RWPE2 (cell line): ENCODE results near the gene WDR90.
A peak's percentile ranks its signal among the peaks of the same experiment; 100 is the strongest.

Experiments used
- ATAC-seq: fragments of 200-7000 bp; cut with Tn5 transposase; 3 replicates; pipeline ENCODE4 v1.9.1; 2021; ENCODE audit warnings: low read depth
- DNase-seq: peaks from one replicate; pipeline ENCODE4 v3.0.0-alpha.2; 2020; ENCODE audit warnings: low spot score
- H3K27ac ChIP-seq: fragments of 450-650 bp; 2 replicates; pipeline ENCODE4 v1.5.1; 2017; ENCODE audit warnings: mild to moderate bottlenecking; ENCODE audit not compliant: poor library complexity, severe bottlenecking
- H3K27me3 ChIP-seq: fragments of 250-450 bp; sonication (Bioruptor Pico); 2 replicates; pipeline ENCODE4 v1.5.1; 2021; ENCODE audit warnings: mild to moderate bottlenecking, moderate library complexity; ENCODE audit not compliant: insufficient read depth, poor library complexity, severe bottlenecking
- H3K36me3 ChIP-seq: fragments of 250-450 bp; sonication (Bioruptor Pico); 2 replicates; pipeline ENCODE4 v1.5.1; 2020; ENCODE audit warnings: low read depth, mild to moderate bottlenecking, moderate library complexity
- H3K4me1 ChIP-seq: fragments of 250-450 bp; sonication (Bioruptor Pico); 2 replicates; pipeline ENCODE4 v1.5.1; 2021; ENCODE audit warnings: mild to moderate bottlenecking, moderate library complexity; ENCODE audit not compliant: insufficient read depth, poor library complexity, severe bottlenecking
- H3K4me3 ChIP-seq: fragments of 250-450 bp; sonication (Bioruptor Pico); 2 replicates; pipeline ENCODE4 v1.5.1; 2021; ENCODE audit warnings: mild to moderate bottlenecking, moderate library complexity; ENCODE audit not compliant: severe bottlenecking
- H3K9me3 ChIP-seq: fragments of 250-450 bp; sonication (Bioruptor Pico); 2 replicates; pipeline ENCODE4 v1.5.1; 2021; ENCODE audit warnings: mild to moderate bottlenecking, moderate library complexity; ENCODE audit not compliant: severe bottlenecking
- TF ChIP-seq, protein P1 (sequence below): fragments of 450-650 bp; IDR thresholded peaks from one replicate; pipeline ENCODE4 v1.5.1; 2017; ENCODE audit warnings: mild to moderate bottlenecking, moderate library complexity; ENCODE audit not compliant: poor library complexity, severe bottlenecking

Gene WDR90

DNA sequence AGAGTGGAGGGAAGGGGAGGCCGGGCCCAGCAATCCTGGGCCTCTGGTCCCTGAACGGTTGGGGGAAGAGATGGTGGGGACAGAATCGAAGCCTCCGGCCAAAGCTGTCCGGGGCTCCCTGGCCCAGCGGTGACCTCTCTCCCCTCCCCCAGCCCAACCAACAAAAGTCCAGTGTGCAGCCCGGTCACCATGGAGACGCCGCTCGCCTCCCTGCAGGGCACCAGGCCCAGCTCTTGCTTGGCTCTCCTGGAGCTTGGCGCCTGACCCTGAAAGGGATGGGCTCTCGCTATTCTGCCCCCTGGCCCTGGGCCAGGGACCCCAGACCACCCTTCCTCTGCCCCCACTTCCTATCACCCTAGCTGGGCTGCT is 67.0 kb downstream of the WDR90 start:
- Histone ChIP-seq H3K27me3 (no peaks in the 10 kb centered on the region), H3K36me3 (peaks cover 7% of the 10 kb centered on the region; the same call in 1 of the 2 replicates), H3K27ac (peak overlapping the region; percentile 84), H3K4me1 (peaks cover 18% of the 10 kb centered on the region), H3K9me3 (no peaks in the 10 kb centered on the region), H3K4me3 (peak overlapping the region; percentile 80)
- TF ChIP-seq, protein P1, sequence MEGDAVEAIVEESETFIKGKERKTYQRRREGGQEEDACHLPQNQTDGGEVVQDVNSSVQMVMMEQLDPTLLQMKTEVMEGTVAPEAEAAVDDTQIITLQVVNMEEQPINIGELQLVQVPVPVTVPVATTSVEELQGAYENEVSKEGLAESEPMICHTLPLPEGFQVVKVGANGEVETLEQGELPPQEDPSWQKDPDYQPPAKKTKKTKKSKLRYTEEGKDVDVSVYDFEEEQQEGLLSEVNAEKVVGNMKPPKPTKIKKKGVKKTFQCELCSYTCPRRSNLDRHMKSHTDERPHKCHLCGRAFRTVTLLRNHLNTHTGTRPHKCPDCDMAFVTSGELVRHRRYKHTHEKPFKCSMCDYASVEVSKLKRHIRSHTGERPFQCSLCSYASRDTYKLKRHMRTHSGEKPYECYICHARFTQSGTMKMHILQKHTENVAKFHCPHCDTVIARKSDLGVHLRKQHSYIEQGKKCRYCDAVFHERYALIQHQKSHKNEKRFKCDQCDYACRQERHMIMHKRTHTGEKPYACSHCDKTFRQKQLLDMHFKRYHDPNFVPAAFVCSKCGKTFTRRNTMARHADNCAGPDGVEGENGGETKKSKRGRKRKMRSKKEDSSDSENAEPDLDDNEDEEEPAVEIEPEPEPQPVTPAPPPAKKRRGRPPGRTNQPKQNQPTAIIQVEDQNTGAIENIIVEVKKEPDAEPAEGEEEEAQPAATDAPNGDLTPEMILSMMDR: no peak
- DNase-seq: no peak
- ATAC-seq: no peak

DNA sequence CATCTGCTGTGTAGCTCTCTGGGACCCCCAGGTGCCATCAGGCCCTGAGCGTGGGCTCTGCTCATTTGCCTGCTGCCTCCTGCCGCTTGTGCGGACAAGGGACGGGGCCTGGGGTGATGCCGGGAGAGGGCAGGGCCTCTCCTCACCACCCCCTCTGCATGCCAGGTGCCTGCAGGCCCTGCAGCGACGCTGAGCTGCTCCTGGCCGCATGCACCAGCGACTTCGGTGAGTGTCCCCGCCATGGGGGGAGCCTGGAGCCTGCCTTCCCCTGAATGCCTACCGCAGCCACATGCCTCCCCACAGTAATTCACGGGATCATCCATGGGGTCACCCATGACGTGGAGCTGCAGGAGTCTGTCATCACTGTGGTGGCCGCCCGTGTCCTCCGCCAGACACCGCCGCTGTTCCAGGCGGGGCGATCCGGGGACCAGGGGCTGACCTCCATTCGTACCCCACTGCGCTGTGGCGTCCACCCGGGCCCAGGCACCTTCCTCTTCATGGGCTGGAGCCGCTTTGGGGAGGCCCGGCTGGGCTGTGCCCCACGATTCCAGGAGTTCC is 67.7 kb downstream of the WDR90 start:
- H3K27me3 ChIP-seq: no peaks in the 10 kb centered on the region
- ATAC-seq (no peak), DNase-seq (no peak)
- TF ChIP-seq, protein P1: no peak
- H3K9me3 ChIP-seq: no peaks in the 10 kb centered on the region
- peaks cover 7% of the 10 kb centered on the region; the same call in 1 of the 2 replicates for H3K36me3 ChIP-seq
- H3K4me3 ChIP-seq: peak overlapping the region; percentile 80
- peaks cover 18% of the 10 kb centered on the region for H3K4me1 ChIP-seq
- H3K27ac ChIP-seq: no peak overlapping the region
